B cell (primary cell): ENCODE results near the gene TMEM231. TPM values are rescaled to one million over a fixed set of nuclear protein-coding genes. Genes with fewer than 3 reads are reported as not detected.

Experiments used
- ATAC-seq: fragments of 200-7000 bp; cut with Tn5 transposase; one replicate; pipeline ENCODE4 v1.10.0; 2021; ENCODE audit warnings: low read depth, mild to moderate bottlenecking, moderate number of reproducible peaks, moderate library complexity
- CTCF ChIA-PET: fragments of 350-600 bp; sonication (Branson Sonifier 250); formaldehyde crosslinking; loops from one replicate; lab custom pipeline; 2021; ENCODE audit warnings: antibody characterized with exemption, inconsistent platforms; lab: Charles Lee
- POLR2A ChIA-PET: fragments of 350-600 bp; sonication (Branson Sonifier 250); formaldehyde crosslinking; loops from one replicate; lab custom pipeline; 2021; ENCODE audit warnings: antibody characterized with exemption; lab: Charles Lee
- DNase-seq: peaks from one replicate; pipeline ENCODE4 v3.0.0; 2013
- H2AFZ ChIP-seq: 2 replicates; pipeline ENCODE4 v1.6.1; 2012; ENCODE audit warnings: mild to moderate bottlenecking, low read depth, low read length; ENCODE audit not compliant: insufficient read depth, poor library complexity, severe bottlenecking
- H3K27ac ChIP-seq, 2 donors: 1 replicate in 1 of 2; 2 replicates in 1 of 2; pipeline ENCODE4 v1.5.1; 2012 to 2013; ENCODE audit warnings: low read length in 2 of 2, mild to moderate bottlenecking in 2 of 2, moderate library complexity in 1 of 2
- H3K27me3 ChIP-seq, 4 experiments: fragments of 200-600 bp in 1 of 4; sonication (generic) in 1 of 4; replicated peaks in 1 of 4; 1 replicate in 2 of 4; 2 replicates in 2 of 4; pipeline versions ENCODE4 v1.6.1 to v1.7.0; 2013 to 2016; ENCODE audit warnings: low read length in 3 of 4, mild to moderate bottlenecking in 2 of 4, mixed read lengths in 1 of 4, moderate library complexity in 1 of 4; ENCODE audit not compliant: insufficient read depth in 4 of 4, control insufficient read depth in 3 of 4; ENCODE audit errors: control extremely low read depth in 1 of 4
- H3K36me3 ChIP-seq, 2 experiments: replicated peaks in 1 of 2; 1 replicate in 1 of 2; 2 replicates in 1 of 2; pipeline versions ENCODE4 v1.6.1 to v1.7.1; 2013; ENCODE audit warnings: low read length in 1 of 2; ENCODE audit not compliant: insufficient read depth in 2 of 2, control insufficient read depth in 1 of 2; ENCODE audit errors: control extremely low read depth in 1 of 2, extremely low read depth in 1 of 2
- H3K4me1 ChIP-seq, 2 donors: fragments of 200-600 bp in 1 of 2; sonication (generic) in 1 of 2; 1 replicate in 1 of 2; 2 replicates in 1 of 2; pipeline versions ENCODE4 v1.5.1 to v1.6.1; 2013 to 2017; ENCODE audit warnings: low read length in 2 of 2; ENCODE audit not compliant: control insufficient read depth in 2 of 2, insufficient read depth in 2 of 2
- H3K4me2 ChIP-seq: replicated peaks from 2 replicates; pipeline ENCODE3; 2012; ENCODE audit warnings: mild to moderate bottlenecking, low read depth, low read length; ENCODE audit not compliant: poor library complexity, severe bottlenecking
- H3K4me3 ChIP-seq, 5 experiments: fragments of 200-600 bp in 1 of 5; sonication (generic) in 1 of 5; 1 replicate in 3 of 5; 2 replicates in 2 of 5; pipeline versions ENCODE4 v1.5.1 to v1.7.0; 2011 to 2016; ENCODE audit warnings: low read length in 4 of 5, mild to moderate bottlenecking in 4 of 5, low read depth in 2 of 5, control low read depth in 1 of 5, moderate library complexity in 1 of 5; ENCODE audit not compliant: insufficient read depth in 1 of 5; ENCODE audit errors: control extremely low read depth in 1 of 5, extremely low read depth in 1 of 5
- H3K79me2 ChIP-seq: fragments of 200-600 bp; sonication (generic); one replicate; pipeline ENCODE4 v1.6.0; 2016; ENCODE audit warnings: low read length; ENCODE audit not compliant: control insufficient read depth, insufficient read depth
- H3K9ac ChIP-seq: fragments of 200-600 bp; sonication (generic); 2 replicates; pipeline ENCODE4 v1.6.1; 2017; ENCODE audit warnings: mild to moderate bottlenecking, low read length, moderate library complexity
- H3K9me3 ChIP-seq, 3 donors: one replicate each; pipeline versions ENCODE4 v1.6.1 to v1.7.1; 2013; ENCODE audit warnings: low read length in 2 of 3; ENCODE audit not compliant: control insufficient read depth in 2 of 3, insufficient read depth in 1 of 3; ENCODE audit errors: control extremely low read depth in 1 of 3
- H4K20me1 ChIP-seq: 2 replicates; pipeline ENCODE4 v1.6.0; 2012; ENCODE audit warnings: mild to moderate bottlenecking, low read length; ENCODE audit not compliant: insufficient read depth, control insufficient read depth, poor library complexity, severe bottlenecking
- H3K27ac Mint-ChIP-seq: one replicate; pipeline ENCODE4 v1.8.0; 2021; ENCODE audit warnings: mixed read lengths
- H3K27me3 Mint-ChIP-seq: one replicate; pipeline ENCODE4 v1.8.0; 2021; ENCODE audit warnings: mixed read lengths
- H3K4me1 Mint-ChIP-seq: one replicate; pipeline ENCODE4 v1.8.0; 2021; ENCODE audit warnings: mixed read lengths
- H3K4me3 Mint-ChIP-seq: one replicate; pipeline ENCODE4 v1.8.0; 2021; ENCODE audit warnings: mixed read lengths
- H3K9me3 Mint-ChIP-seq: one replicate; pipeline ENCODE4 v1.8.0; 2022; ENCODE audit warnings: mixed read lengths; ENCODE audit not compliant: insufficient read depth
- CTCF ChIP-seq: fragments of 200-600 bp; IDR thresholded peaks from one replicate; pipeline ENCODE4 v1.8.0; 2022; ENCODE audit warnings: antibody characterized with exemption, mild to moderate bottlenecking
- EZH2 ChIP-seq: IDR thresholded peaks from 2 replicates; pipeline ENCODE4 v1.6.1; 2012; ENCODE audit warnings: borderline replicate concordance, low read depth, mild to moderate bottlenecking, moderate library complexity, low read length; ENCODE audit not compliant: insufficient read depth, poor library complexity, severe bottlenecking
- WGBS: methylation state at CpG from one replicate; pipeline ENCODE4 v1.1.5; 2013; ENCODE audit warnings: missing lambda C conversion rate; ENCODE audit not compliant: insufficient coverage; 5-methylcytosine and 5-hydroxymethylcytosine counted together
- intact Hi-C: fragments of 100-400 bp; cut with micrococcal nuclease; formaldehyde crosslinking; loops from one replicate; pipeline ENCODE4 v1.10.0; 2022
- polyA plus RNA-seq: library from polyadenylated mRNA; depleted of rRNA; stranded (reverse); fragments of >200 nt; gene quantifications from 2 replicates; pipeline ENCODE4 v1.2.3, GENCODE V29; 2012
- total RNA-seq, 2 donors: library from RNA; stranded (reverse); fragments of 120-200 nt in 1 of 2; gene quantifications; 1 replicate in 1 of 2; 2 replicates in 1 of 2; pipeline versions ENCODE4 v1.2.3 to v1.2.4, GENCODE V29; 2013 to 2022

Gene TMEM231
- total and polyA plus RNA-seq, 2 donors (not counting 1 experiment from before 2014, with no cell fraction given) = 4.2 to 6.0 TPM

- Histone ChIP-seq H3K36me3 (no peaks in the 10 kb centered on the region), H2AFZ (no peak overlapping the region), H3K4me2 (no peak overlapping the region), H3K4me3 (no peak overlapping the region), H3K27ac (no peak overlapping the region), H3K9me3 (no peaks in the 10 kb centered on the region), H3K4me1 (no peaks in the 10 kb centered on the region), H3K27me3 (no peaks in the 10 kb centered on the region), H4K20me1 (no peaks in the 10 kb centered on the region), H3K79me2 (no peaks in the 10 kb centered on the region), H3K9ac (no peak overlapping the region)
- POLR2A ChIA-PET = no interaction called here
- ATAC-seq (no peak), DNase-seq (no peak)
- Mint-ChIP-seq H3K27ac (no peak overlapping the region), H3K9me3 (no peaks in the 10 kb centered on the region), H3K4me1 (no peaks in the 10 kb centered on the region), H3K27me3 (peaks cover 3% of the 10 kb centered on the region), H3K4me3 (no peak overlapping the region)
- intact Hi-C loops = no loop called here
- WGBS = 100% methylated on average over 1 of the region's 4 CpGs
- no peak for TF ChIP-seq EZH2
- no peak for TF ChIP-seq CTCF
- CTCF ChIA-PET = no interaction called here
These were observed 18.3 kb downstream of the TMEM231 start for GRCh38 chr16:75537776-75538175.

- intact Hi-C loops = no loop called here
These were observed 20.2 kb downstream of the TMEM231 start, which contains the start of gene CHST5 for GRCh38 chr16:75535901-75536300. CHST5 (minus strand) TSS chr16:75536108; CDS start chr16:75530384, 5,724 bp downstream.

More at GRCh38 chr16:75535901-75536300, 20.2 kb downstream of the TMEM231 start, which contains the start of gene CHST5:
- Mint-ChIP-seq H3K27ac (no peak within 1 kb of the TSS), H3K9me3 (no peaks in the 10 kb centered on the region), H3K27me3 (peaks cover 6% of the 10 kb centered on the region), H3K4me1 (no peaks in the 10 kb centered on the region), H3K4me3 (no peak within 1 kb of the TSS)
- no peaks in the 10 kb centered on the region for H4K20me1 ChIP-seq
- no peak within 1 kb of the TSS for H3K9ac ChIP-seq
- TF ChIP-seq CTCF (no peak), EZH2 (no peak)
- WGBS = 100% methylated on average over 5 of the region's 7 CpGs
- ATAC-seq (no peak), DNase-seq (no peak)
- no peaks in the 10 kb centered on the region for H3K4me1 ChIP-seq
- ChIA-PET CTCF (no interaction called here), POLR2A (no interaction called here)
- no peaks in the 10 kb centered on the region for H3K9me3 ChIP-seq
- H2AFZ ChIP-seq = no peak within 1 kb of the TSS
- H3K4me3 ChIP-seq = no peak within 1 kb of the TSS
- H3K79me2 ChIP-seq = no peaks in the 10 kb centered on the region
- H3K27ac ChIP-seq = no peak within 1 kb of the TSS
- H3K36me3 ChIP-seq = no peaks in the 10 kb centered on the region
- H3K27me3 ChIP-seq = no peaks in the 10 kb centered on the region
- H3K4me2 ChIP-seq = no peak within 1 kb of the TSS
